SK-N-SH treated with all-trans-retinoic acid at 6 μM for 48 hours (cell line): ENCODE results near the gene VPS33A.

ENCODE experiments used
- BACH2 ChIP-seq: fragments of 250-450 bp; sonication (Bioruptor Pico); IDR thresholded peaks from 2 replicates; pipeline ENCODE4 v1.9.0; 2021; ENCODE audit warnings: mild to moderate bottlenecking, borderline replicate concordance
- CSDC2 ChIP-seq: fragments of 250-450 bp; sonication (Bioruptor Pico); IDR thresholded peaks from 2 replicates; pipeline ENCODE4 v1.5.0; 2020; ENCODE audit warnings: mild to moderate bottlenecking, moderate library complexity
- GLIS3 ChIP-seq: fragments of 250-450 bp; sonication (Bioruptor Pico); IDR thresholded peaks from 2 replicates; pipeline ENCODE4 v1.5.0; 2020; ENCODE audit warnings: mild to moderate bottlenecking, moderate library complexity
- ISL1 ChIP-seq: fragments of 250-450 bp; sonication (Bioruptor Pico); IDR thresholded peaks from 2 replicates; pipeline ENCODE4 v2.1.2; 2022; ENCODE audit warnings: mild to moderate bottlenecking, moderate library complexity
- PPARA ChIP-seq: fragments of 250-450 bp; sonication (Bioruptor Pico); IDR thresholded peaks from 2 replicates; pipeline ENCODE4 v1.5.0; 2020; ENCODE audit warnings: mild to moderate bottlenecking, borderline replicate concordance
- RARB ChIP-seq: fragments of 250-450 bp; sonication (Bioruptor Pico); IDR thresholded peaks from 2 replicates; pipeline ENCODE4 v1.8.0; 2021; ENCODE audit warnings: mild to moderate bottlenecking, moderate library complexity
- TCF4 ChIP-seq: fragments of 250-450 bp; sonication (Bioruptor Pico); IDR thresholded peaks from 2 replicates; pipeline ENCODE4 v1.8.0; 2021; ENCODE audit warnings: mild to moderate bottlenecking, moderate library complexity, borderline replicate concordance
- TOX ChIP-seq: fragments of 250-450 bp; sonication (Bioruptor Pico); IDR thresholded peaks from 2 replicates; pipeline ENCODE4 v1.8.0; 2021; ENCODE audit warnings: mild to moderate bottlenecking, moderate library complexity, borderline replicate concordance
- ZC3H10 ChIP-seq: fragments of 250-450 bp; sonication (Bioruptor Pico); IDR thresholded peaks from 2 replicates; pipeline ENCODE4 v1.5.1; 2021; ENCODE audit warnings: mild to moderate bottlenecking, moderate library complexity
- ZFP3 ChIP-seq: fragments of 250-450 bp; sonication (Bioruptor Pico); IDR thresholded peaks from 2 replicates; pipeline ENCODE4 v1.5.0; 2020; ENCODE audit warnings: mild to moderate bottlenecking, moderate library complexity
- ZNF565 ChIP-seq: fragments of 450-650 bp; formaldehyde crosslinking; conservative IDR thresholded peaks from 2 replicates; pipeline ENCODE4 v1.5.0; 2020; ENCODE audit warnings: low read depth, mild to moderate bottlenecking, moderate library complexity
- ZNF70 ChIP-seq: fragments of 450-650 bp; formaldehyde crosslinking; IDR thresholded peaks from 2 replicates; pipeline ENCODE4 v1.5.0; 2020; ENCODE audit warnings: mild to moderate bottlenecking, moderate library complexity
- TF ChIP-seq, protein P1 (sequence below): fragments of 250-450 bp; sonication (Bioruptor Pico); IDR thresholded peaks from 2 replicates; pipeline ENCODE4 v1.5.1; 2021; ENCODE audit warnings: mild to moderate bottlenecking, moderate library complexity
- TF ChIP-seq, protein P2 (sequence below): fragments of 250-450 bp; sonication (Bioruptor Pico); IDR thresholded peaks from 2 replicates; pipeline ENCODE4 v1.8.0; 2020; ENCODE audit warnings: mild to moderate bottlenecking, moderate library complexity, borderline replicate concordance

DNA sequence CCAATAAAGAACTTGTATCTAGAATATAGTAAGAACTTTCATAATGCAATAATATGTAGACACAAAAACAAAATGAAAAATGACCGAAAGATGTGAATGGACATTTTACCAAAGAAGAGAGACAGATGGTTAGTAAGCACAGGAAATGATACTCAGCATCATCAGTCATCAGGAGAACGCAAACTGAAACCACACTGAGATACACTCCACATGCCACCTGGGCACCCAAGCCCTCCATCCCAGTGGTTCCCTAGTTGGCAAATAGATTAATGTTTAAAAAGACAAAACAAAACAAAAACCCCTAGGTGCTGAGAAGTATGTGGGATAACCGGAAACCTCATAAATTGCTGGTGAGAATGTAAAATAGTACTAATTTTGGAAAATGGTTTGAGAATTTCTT, 26.8 kb upstream of the VPS33A start:
- TF ChIP-seq TCF4 (CRISPR knock-in tag) (no peak), GLIS3 (no peak), ISL1 (CRISPR knock-in tag) (no peak), ZC3H10 (CRISPR knock-in tag) (no peak), ZFP3 (CRISPR knock-in tag) (no peak), RARB (CRISPR knock-in tag) (no peak), ZNF70 (no peak), TOX (no peak), CSDC2 (CRISPR knock-in tag) (no peak), BACH2 (CRISPR knock-in tag) (no peak), ZNF565 (CRISPR knock-in tag) (no peak), PPARA (no peak)
- TF ChIP-seq, protein P1, sequence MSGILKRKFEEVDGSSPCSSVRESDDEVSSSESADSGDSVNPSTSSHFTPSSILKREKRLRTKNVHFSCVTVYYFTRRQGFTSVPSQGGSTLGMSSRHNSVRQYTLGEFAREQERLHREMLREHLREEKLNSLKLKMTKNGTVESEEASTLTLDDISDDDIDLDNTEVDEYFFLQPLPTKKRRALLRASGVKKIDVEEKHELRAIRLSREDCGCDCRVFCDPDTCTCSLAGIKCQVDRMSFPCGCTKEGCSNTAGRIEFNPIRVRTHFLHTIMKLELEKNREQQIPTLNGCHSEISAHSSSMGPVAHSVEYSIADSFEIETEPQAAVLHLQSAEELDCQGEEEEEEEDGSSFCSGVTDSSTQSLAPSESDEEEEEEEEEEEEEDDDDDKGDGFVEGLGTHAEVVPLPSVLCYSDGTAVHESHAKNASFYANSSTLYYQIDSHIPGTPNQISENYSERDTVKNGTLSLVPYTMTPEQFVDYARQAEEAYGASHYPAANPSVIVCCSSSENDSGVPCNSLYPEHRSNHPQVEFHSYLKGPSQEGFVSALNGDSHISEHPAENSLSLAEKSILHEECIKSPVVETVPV (CRISPR knock-in tag), result no peak
- TF ChIP-seq, protein P2, sequence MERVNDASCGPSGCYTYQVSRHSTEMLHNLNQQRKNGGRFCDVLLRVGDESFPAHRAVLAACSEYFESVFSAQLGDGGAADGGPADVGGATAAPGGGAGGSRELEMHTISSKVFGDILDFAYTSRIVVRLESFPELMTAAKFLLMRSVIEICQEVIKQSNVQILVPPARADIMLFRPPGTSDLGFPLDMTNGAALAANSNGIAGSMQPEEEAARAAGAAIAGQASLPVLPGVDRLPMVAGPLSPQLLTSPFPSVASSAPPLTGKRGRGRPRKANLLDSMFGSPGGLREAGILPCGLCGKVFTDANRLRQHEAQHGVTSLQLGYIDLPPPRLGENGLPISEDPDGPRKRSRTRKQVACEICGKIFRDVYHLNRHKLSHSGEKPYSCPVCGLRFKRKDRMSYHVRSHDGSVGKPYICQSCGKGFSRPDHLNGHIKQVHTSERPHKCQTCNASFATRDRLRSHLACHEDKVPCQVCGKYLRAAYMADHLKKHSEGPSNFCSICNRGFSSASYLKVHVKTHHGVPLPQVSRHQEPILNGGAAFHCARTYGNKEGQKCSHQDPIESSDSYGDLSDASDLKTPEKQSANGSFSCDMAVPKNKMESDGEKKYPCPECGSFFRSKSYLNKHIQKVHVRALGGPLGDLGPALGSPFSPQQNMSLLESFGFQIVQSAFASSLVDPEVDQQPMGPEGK (CRISPR knock-in tag), result no peak
